Esophagus muscularis mucosa (tissue), 2 donors: ENCODE results near the gene MDGA2.

Source experiments
- POLR2A ChIP-seq: fragments of 450-650 bp; IDR thresholded peaks from one replicate; pipeline ENCODE4 v1.6.1; 2017; ENCODE audit warnings: antibody characterized with exemption, moderate library complexity, mild to moderate bottlenecking, low read depth
- POLR2AphosphoS5 ChIP-seq, 2 donors: sonication (generic); formaldehyde crosslinking; IDR thresholded peaks; one replicate each; pipeline ENCODE4 v1.6.1; 2017; ENCODE audit warnings: antibody characterized with exemption in 2 of 2

DNA sequence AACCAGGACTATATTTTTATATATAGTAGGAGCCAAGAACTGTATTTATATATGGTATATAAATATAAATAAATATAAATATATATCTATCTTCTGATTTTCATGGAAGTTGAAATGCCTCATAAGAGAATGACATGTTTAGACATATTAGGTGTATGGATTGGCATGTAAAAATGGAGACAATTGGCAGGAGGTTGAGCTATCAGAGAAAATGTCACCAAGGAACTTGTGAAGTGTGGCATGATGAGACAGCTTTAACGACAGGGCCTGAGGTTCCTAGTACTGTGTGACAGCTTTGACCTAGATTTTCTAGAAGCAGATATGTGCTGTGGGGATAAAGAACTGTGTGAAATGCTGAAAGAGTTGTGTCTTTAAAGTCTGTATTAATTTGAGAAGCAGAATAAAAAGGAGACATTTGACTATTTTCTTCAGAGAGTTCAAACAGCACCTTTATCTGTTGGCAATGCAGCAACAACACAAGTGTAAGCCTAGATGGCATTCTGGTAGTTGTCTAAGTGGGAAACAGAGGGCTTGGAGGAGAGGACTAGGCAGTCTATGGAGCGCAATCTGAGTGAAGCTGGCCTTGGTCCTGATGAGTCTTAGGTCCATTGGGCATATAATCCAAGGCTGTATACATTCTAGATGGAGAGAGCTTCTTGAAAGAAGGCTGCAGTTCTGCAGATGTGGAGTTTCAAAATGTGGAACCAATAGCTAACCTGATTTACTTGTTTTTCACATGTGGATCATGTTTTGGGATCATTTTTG, 47.7 kb upstream of the MDGA2 start:
- TF ChIP-seq POLR2A = no peak
- no peak for TF ChIP-seq POLR2AphosphoS5 (IDR thresholded peaks at IDR 0.05)
